SKM-1 treated with dmso at 0.1 percent for 144 hours (cell line): ENCODE results near the gene EBF3.

Experiments
- DNase-seq: peaks from one replicate; lab custom pipeline; 2025; ENCODE audit not compliant: unreplicated experiment; lab: John Stamatoyannopoulos, UW

EBF3 gene

DNA sequence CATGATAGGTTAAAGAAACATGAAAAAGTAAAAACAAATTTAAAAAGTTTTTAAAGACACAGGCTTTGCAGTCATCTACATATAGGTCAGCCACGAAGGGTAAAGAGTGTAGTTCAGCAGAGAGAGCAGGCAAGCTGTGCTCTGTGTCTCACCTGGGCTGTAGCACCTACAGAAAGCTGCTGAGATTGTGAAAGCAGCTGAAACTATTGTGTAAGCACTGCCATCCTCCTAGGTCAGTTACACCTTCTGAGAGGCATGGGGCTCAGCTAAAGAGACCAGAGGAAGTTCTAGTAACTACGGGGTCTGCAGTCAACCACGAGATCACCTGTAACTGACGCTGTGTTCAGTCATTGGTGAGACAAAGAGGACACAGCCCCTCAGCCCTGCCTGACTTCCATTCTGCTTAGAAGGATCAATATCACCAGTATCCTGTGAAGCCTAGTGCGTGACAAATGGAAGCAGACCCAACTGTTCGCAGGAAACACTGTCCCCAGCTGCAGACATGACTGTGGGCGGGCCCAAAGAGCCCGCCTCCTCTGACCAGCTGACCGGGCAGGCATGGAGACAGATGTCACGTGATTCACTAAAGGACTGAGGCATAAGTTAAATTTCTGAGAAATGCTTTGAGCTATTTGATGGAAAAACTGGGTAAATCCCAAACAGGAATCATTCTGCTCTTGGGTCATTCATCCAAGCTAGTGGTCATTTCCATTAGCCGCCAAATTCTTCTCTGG, 87.9 kb downstream of the EBF3 start:
- DNase-seq, result no peak

DNA sequence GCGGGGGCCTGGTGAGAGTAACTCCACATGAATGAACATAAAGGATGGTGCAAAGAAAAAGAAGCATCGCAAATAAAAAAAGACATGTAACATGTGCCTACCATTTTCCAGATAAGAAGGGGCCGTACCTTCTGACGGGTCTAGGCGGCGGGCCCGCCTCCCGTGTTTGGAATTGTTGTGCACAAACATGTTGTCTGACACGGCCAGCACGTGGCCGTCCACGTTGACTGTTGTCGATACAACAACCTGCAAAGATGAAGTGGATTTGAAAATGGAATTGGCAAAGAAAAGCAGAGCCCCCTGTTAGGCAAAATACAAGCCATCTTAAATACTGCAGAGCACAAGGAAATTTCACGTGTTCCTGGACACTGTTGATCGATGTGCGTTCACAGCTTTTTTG, 90.7 kb downstream of the EBF3 start:
- no peak for DNase-seq

DNA sequence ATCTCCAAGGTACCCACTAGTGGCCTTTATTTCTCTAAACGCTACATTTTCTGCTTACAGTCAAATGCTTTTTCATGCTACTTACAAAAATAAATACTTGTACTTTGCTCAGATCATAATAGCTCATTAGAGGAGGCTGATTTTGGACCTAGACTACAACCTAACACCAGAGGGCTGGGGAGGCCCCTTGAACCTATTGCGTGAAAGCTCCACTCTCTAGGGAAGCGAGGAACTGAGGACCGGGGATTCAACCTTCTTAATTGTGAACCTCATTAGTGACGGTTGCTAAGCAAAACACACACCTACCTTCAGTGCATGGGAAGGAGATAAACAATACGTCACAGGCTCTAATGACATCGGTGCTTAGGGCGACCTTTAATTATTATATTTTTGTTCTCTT, 92.1 kb downstream of the EBF3 start:
- DNase-seq, result no peak

DNA sequence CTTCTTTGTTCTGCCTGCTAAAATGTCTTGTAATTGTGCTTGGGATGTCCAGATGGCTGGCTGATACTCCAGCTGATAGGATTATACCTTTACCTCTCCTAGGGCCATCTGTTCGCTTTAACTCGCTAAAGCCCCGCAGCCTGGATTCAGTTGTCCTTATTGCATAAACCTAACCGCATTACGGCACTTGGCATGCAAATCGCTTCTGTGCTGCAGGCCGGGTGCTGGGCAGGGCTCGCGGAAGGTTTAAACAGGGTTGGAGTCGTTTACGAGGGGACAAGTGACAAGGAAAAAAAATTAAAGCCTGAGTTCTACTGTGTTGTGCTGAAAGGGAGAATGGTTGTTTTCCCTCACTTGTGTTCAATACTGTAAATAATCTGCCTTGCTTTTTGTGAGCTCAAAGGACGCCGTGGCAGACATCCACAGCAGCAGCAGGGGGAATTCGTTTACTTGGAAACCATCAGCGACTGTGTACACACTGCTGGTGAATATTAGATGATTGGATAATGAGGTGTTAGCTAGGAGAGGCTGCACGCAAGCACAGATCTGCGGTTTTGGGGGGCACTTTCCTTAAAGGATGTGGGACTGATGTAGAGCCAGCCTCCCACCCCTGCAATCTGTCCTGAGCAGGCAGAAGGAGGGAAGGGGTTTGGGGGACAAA, 93.0 kb downstream of the EBF3 start:
- peak; percentile 44 for DNase-seq

DNA sequence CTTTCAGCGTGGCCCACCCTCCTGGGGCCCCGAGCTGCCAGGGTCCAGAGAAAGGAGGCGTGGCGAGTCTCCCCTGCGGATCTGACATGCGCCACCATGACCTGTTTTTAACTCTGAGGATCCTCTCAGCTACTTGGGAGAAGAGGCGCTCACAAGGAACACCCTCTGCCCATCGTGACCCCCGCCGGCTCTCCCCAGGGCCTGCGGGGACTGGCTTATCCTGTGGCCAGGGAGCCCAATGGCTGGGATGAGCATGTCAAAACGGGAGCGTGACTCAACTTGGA, 93.7 kb downstream of the EBF3 start:
- DNase-seq, result no peak

DNA sequence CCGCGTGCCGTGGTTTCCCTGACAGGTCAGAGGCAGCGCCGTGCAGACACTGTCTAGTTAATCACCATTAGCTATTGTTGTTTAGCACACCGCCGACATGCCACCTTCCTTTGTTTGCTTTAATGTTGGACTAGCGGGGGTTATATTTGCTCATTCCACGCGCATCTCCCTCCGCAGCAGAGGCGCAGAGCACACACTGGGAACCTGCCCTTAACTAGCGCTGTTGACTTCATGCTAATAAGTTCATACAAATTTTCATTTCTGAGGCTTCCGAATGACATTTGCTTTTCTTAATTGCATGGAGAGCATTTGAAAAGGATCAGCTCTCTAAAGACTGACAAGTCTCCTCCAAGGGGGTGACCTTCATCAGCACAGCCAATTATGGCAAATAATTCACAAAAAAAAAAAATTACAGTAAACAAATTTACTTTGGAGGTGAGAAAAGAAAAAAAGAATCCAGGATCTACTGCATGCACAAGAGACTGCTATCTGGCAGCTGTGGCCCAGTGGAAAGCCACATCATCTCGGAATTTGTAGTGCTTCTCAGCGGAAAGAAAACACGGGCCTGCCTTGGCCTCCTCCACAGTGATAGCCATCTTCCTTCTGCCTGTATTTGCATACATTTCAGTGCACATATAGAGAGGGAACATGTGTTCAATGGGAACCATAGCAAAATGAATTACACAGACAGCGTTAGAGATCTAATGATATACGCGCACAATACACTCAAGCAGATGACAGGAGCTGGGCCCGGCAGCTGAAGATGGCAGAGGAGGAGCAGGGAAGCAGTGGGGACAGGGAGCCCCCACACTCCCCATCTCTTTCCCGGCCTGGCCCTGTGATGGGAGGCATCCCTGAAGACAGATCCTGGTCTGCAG, 94.2 kb downstream of the EBF3 start:
- no peak for DNase-seq

DNA sequence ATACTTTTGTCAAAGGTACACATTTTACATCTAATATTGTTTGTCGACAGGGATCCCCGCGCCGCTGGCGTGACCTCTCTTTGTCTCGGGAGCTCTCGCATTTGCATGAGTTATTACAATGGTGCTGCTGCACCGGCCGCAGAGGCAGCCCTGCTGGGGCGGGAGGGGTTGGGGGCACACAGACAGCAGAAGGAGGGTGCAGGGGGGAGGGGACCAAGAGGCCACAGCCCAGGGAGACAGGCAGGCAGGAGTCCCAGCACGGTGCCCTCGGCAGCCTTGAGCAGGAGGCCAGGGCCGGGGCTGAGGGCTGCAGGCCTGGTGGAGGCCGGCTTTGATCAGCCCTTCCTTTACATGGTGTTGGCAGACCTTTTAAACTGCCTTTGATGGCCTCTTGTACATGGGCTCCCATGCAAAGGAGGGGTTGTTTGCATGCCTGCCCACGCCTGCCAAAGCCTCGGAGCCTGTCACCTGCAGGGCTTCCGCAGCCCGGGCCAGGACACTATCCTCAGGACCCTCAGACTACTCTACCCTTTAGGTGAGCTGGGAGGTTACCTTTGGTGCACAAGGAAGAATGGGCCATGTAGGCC, 95.5 kb downstream of the EBF3 start:
- DNase-seq, result no peak

DNA sequence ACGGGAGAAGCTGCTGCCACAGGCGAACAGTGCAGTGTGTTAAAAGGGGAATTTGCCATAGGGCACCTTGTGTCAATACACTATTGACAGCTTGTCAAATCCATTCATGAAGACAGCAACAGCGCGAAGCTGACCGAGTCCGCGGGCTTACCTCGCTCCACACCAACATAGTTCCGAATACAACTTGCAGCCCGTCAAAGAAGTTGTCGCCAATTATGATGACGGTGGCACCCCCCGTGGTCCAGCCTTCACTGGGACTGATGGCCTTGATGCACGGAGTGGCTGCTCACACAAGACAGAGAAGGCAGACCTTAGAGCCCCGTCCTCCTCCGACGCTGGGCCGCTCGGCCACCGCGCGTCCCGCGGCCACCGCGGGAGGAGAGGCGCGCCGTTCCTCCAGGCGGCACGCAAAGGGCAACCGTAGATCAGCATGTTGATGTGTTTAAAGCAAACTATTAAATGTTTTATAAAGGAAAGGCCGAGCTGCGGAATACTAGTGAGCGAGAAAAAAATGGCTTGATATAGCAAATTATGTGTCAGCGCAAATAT, 96.4 kb downstream of the EBF3 start:
- DNase-seq, result no peak

DNA sequence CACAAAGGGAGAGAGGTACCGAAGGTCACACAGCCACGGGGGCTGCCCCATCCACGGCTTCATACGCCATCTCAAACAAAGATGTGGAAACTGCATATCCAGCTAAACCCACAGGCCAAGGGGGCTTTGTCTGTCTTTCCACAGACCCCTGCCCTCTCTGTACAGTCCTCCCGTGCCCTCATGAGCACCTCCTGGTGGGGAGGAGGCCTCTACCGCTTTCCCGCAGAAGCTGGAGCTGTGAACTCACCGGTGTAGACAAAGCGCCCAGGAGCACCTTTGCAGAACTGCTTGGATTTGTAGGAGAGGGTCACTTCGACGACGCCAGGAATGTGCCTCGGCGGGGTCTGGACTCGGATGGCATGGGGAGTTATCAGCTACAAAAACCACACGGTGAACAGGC, 97.2 kb downstream of the EBF3 start:
- no peak for DNase-seq

DNA sequence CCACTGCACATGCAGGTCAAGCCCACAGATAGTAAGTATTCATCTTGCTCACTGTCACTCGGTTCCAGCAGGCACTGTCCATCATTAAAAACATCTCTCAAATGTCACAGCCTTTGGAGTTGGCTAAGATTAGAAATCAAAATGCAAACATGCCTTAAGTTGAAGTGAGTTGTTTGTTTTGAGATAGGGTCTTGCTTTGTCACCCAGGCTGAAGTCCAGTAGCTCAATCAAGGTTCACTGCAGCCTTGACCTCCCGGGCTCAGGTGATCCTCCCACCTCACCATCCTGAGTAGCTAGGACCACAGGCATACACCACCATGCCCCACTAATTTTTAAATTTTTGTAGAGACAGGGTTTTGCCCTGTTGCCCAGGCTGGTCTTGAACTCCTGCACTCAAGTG, 98.1 kb downstream of the EBF3 start:
- no peak for DNase-seq

DNA sequence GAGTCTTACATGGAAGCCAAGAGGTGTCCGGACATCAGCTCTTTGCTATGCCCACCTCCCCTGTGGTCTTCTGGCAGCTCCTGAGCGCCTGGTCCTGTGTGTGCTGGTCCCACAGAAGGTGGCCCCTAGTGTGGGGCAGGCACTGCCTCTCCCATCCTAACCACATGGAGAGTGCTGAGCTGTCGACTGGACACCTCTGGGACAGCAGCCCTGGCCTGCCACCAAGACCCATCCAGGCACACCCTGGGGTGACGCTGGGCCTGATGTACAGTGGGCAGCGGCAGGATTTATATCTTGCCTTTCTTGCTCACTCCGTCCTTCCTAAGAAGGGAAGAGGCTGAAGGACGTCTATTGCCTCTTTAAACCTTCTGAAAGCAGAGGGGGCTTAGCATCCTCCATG, 98.7 kb downstream of the EBF3 start:
- no peak for DNase-seq

DNA sequence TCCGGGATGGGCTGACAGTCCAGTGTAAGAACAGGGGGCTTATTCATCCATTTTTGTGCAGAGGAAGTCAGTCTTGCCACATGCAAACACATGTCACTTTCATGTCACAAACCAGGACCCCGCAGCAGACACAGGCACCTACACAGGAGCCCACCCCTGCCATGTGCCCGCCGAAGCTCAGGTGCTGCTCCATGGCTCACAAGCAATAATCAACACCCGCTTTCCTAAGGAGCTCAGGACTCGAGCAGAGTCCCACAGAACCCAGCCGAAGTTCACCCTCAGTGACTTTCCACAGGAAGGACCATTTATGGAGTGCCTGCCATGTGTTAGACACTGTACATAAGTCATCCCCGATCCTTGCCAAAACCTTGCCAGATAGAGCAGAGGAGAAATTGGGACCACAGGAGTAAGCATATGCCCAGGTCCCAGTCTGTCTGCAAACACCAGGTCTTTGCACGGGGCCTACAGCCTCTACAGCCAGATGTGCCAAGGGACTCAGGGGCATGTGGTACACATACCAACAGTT, 99.4 kb downstream of the EBF3 start:
- DNase-seq, result no peak

DNA sequence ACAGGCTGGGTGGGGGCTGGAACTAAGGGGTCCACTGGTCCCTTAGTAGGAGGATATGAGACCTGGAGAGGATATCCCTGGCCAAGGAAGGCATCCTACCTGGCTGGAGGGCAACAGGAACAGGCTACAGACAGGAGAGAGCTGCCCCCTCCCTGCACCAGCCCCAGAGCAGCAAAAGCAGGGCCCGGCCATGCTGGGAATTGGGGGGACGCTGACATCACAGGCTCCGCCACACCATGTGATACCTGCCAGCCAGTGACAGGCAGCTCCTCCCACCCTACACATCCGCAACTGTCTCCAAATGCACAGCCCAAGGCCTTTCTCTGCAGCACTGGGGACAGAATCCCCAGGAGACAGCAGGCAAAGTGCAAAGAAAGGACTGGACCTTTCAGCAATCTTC, 100.0 kb downstream of the EBF3 start:
- no peak for DNase-seq

DNA sequence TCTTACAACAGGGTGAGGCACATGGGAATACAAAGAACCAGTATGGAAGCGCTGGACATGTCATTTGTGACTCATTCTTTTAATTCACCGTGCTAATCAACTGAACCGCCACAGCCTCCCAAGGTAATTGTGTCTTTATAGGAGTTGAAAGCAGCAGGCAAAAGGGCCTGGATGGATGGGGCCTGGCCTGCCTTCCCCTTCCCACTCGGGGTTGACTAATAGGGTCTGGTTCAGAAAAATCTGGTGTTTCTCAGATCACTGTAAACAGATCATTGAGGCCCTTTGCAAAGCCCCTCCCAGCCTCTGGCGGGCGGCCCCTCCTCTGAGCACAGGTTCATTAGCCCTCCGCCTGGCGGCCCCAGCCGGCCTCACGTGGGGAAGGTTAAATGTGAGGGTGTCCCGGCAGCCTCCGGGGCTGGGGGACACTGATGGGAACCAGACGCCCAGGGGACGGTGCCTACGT, 100.8 kb downstream of the EBF3 start:
- DNase-seq, result no peak

DNA sequence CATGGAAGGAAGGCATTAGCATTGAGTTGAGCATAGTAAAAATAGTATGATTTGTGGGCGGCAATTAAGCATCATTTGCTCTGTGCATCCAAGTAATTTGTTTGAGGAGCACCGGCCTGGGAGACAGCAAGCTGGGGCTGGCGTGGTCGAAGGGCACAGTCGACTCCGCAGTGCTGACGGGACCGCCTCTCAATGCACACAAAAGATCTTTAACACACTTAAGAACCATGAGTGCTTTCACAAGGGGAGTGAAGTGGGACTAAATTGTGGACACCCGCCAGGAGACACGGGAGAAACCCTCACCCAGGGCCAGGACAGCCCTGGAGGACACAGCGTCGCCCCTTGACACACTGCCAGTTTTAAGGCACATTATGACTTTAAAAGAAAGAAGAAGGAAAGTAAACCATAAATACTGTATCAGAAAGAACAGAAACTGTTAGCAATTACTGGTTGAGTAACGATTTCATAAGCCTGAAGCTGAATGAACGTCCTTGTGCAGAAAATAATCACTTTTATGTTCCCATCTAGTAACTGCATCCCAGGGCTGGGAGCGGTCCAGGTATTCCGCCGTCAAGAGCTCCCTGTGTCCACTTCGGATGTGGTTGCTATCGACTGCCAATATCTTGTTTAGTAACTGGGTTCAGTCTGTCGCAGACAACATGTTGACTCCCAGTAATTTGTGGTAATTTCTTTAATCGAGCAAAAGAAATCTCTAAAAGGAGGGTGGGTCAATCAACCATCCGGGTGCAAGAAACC, 102.1 kb downstream of the EBF3 start:
- DNase-seq, result no peak

DNA sequence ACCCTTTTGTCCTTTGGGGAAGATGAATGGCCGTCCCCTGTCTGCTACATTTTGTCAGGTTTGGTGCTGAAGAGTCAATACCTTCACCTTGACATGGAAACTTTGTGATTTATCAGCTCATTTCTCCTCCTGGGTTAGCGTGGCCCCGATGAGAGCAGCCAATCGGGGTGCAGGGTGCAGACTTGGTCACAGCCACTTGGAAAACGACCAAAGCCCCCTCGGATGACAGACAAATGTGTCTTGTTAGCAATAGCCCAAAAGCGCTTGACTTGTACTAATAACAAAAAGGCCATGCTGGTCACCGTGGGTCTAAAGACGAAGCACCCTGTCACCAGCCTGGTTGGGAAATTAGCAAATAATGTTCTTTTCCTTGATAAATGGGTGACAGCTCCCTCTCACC, 103.7 kb downstream of the EBF3 start:
- no peak for DNase-seq

DNA sequence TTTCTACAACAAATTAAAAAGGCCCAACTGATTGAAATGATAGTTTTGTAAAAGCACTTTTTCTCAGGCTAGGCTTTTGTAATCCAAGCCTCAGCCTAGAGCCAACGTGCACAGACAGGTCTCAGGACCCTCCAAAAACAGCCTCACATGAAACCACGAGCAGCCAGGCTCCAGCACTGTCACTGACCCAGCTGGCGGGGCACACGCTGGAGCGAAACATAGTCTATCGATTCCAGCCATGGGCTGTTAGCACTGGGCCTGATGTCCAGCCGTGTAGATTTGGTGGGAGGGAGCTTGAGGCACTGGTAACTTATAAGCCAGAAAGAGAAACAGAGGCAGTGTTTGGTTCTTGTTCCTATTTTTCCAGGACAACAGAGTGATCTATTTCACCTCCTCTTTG, 104.5 kb downstream of the EBF3 start:
- no peak for DNase-seq

DNA sequence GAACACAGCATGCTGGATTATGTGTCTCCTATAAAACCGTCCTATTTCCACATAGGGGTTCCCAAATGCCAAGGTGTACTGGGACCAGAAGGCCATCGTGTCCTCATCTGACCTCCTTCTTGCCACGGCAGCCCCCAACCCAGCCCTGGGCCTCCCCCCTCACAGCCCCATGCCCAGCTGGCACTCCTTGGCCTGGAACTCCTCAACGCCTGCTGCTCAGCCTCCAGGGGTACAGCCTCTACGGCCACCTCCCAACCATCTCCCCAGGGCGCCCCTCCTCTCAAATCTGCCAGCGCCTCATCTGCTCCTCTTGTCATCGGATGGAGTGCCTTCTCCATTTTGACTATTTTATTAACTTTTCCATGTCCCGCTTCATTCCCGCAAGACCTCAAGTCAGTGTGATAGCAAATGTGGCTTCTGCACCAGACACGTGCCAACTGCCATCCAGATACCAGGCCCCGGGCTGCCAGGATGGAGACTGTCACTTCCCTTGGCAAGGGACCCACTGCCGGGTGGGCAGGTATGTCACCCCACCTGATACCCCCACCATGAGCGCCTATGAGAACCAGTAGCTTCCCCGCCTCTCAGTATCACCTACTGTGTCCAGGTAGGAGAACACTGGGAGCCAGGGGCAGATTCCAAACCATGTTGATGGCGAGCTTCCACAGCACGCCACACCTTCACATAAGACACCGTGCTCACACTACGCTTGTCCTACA, 106.7 kb downstream of the EBF3 start:
- DNase-seq, result no peak

DNA sequence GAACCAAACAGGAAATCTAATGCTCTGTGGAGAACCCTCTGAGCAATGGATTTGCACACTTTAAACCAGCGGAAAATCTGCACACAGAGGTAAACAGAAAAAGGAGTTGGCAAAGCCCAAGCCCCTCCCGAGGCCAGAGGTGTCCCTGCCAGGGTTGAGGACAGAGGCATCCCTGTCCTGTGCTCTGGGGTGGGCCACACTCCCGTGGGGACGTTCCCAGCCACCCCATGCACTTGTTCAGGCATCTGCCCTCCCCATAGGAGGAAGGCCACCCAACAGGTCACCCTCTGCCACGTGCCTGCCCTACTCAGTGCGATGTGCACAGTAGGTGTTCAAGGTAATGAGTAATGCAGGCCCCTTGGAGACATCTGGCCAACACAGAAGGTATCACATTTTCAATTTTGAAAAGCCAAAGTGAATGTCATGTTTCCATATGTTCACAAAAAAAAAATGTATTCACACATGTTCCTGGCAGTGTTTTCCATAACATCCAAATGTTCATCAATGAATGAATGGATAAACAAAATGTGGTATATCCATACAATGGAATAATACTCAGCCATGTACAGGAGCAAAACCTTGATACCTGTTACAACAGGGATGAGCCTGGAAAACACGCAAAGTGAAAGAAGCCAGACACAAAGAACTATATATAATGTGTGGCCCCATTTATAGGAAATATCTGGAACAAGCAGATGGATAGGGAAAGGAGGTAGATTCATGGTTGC, 108.1 kb downstream of the EBF3 start:
- no peak for DNase-seq
